IgD-negative memory B cell (primary cell): ENCODE results near the gene RNPS1. TPM values are rescaled to one million over a fixed set of nuclear protein-coding genes. Genes with fewer than 3 reads are reported as not detected.

Source experiments
- H3K27ac Mint-ChIP-seq, 3 donors: one replicate each; pipeline ENCODE4 v1.8.0; 2020 to 2022; ENCODE audit warnings: mild to moderate bottlenecking in 3 of 3, mixed read lengths in 3 of 3, moderate library complexity in 1 of 3
- H3K27me3 Mint-ChIP-seq: one replicate; pipeline ENCODE4 v1.8.0; 2021; ENCODE audit warnings: mixed read lengths
- H3K36me3 Mint-ChIP-seq: one replicate; pipeline ENCODE4 v1.8.0; 2020; ENCODE audit warnings: mild to moderate bottlenecking, mixed read lengths
- H3K4me1 Mint-ChIP-seq, 3 donors: one replicate each; pipeline ENCODE4 v1.8.0; 2020 to 2022; ENCODE audit warnings: mixed read lengths in 3 of 3, mild to moderate bottlenecking in 1 of 3
- H3K4me3 Mint-ChIP-seq, 4 donors: one replicate each; pipeline ENCODE4 v1.8.0; 2020 to 2022; ENCODE audit warnings: mild to moderate bottlenecking in 4 of 4, mixed read lengths in 4 of 4, moderate library complexity in 3 of 4
- H3K9me3 Mint-ChIP-seq, 3 donors: one replicate each; pipeline ENCODE4 v1.8.0; 2020 to 2021; ENCODE audit warnings: mixed read lengths in 3 of 3, mild to moderate bottlenecking in 1 of 3
- polyA plus RNA-seq: library from polyadenylated mRNA; unstranded; fragments of 300-500 nt; fragmentation: Illumina TruSeq; gene quantifications from one replicate; pipeline ENCODE4 v1.2.3, GENCODE V29; 2021

RNPS1 gene
- polyA plus RNA-seq, 1 donor from 2014 or later: 330 TPM

GRCh38 chr16:2209258-2210008 lies 58.5 kb downstream of the RNPS1 start:
- Mint-ChIP-seq H3K27me3 (no peaks in the 10 kb centered on the region), H3K4me3 (no peak overlapping the region), H3K9me3 (no peaks in the 10 kb centered on the region), H3K4me1 (peaks cover 14 to 22% (median 17%) of the 10 kb centered on the region in 3 donors), H3K27ac (no peak overlapping the region), H3K36me3 (no peaks in the 10 kb centered on the region)

- H3K36me3 Mint-ChIP-seq: no peaks in the 10 kb centered on the region
- H3K27ac Mint-ChIP-seq: no peak overlapping the region
- peaks cover 14 to 24% (median 17%) of the 10 kb centered on the region in 3 donors for H3K4me1 Mint-ChIP-seq
- H3K9me3 Mint-ChIP-seq: no peaks in the 10 kb centered on the region
- no peak overlapping the region for H3K4me3 Mint-ChIP-seq
- H3K27me3 Mint-ChIP-seq: no peaks in the 10 kb centered on the region
Observed at GRCh38 chr16:2208772-2209171, 59.2 kb downstream of the RNPS1 start.

GRCh38 chr16:2208308-2208707 lies 59.6 kb downstream of the RNPS1 start:
- Mint-ChIP-seq H3K27ac (peak overlapping the region in 1 of 3 donors; percentile 91), H3K4me3 (peak overlapping the region in 2 of 4 donors; percentile 55 to 83), H3K9me3 (no peaks in the 10 kb centered on the region)

GRCh38 chr16:2207872-2208271 lies 60.1 kb downstream of the RNPS1 start:
- peak overlapping the region in 2 of 3 donors; percentile 59 to 91 for H3K27ac Mint-ChIP-seq
- H3K4me1 Mint-ChIP-seq: peaks cover 9 to 20% (median 12%) of the 10 kb centered on the region in 3 donors
- H3K9me3 Mint-ChIP-seq: no peaks in the 10 kb centered on the region
- H3K4me3 Mint-ChIP-seq: peak overlapping the region in 3 of 4 donors; percentile 83 to 88 (median 86)
- H3K27me3 Mint-ChIP-seq: no peaks in the 10 kb centered on the region
- H3K36me3 Mint-ChIP-seq: no peaks in the 10 kb centered on the region

More at GRCh38 chr16:2208308-2208707, 59.6 kb downstream of the RNPS1 start:
- peaks cover 11 to 22% (median 15%) of the 10 kb centered on the region in 3 donors for H3K4me1 Mint-ChIP-seq
- no peaks in the 10 kb centered on the region for H3K27me3 Mint-ChIP-seq
- no peaks in the 10 kb centered on the region for H3K36me3 Mint-ChIP-seq

- H3K4me1 Mint-ChIP-seq: peaks cover 6 to 15% (median 9%) of the 10 kb centered on the region in 3 donors
- peaks cover 2% of the 10 kb centered on the region for H3K36me3 Mint-ChIP-seq
- no peaks in the 10 kb centered on the region for H3K27me3 Mint-ChIP-seq
- peak overlapping the region in 1 of 3 donors; percentile 95 for H3K27ac Mint-ChIP-seq
- no peaks in the 10 kb centered on the region for H3K9me3 Mint-ChIP-seq
- H3K4me3 Mint-ChIP-seq: peak overlapping the region in 1 of 4 donors; percentile 83
Observed at GRCh38 chr16:2206780-2207433, 61.0 kb downstream of the RNPS1 start.

- Mint-ChIP-seq H3K9me3 (no peaks in the 10 kb centered on the region), H3K4me1 (peaks cover 6 to 15% (median 9%) of the 10 kb centered on the region in 3 donors), H3K27me3 (no peaks in the 10 kb centered on the region), H3K27ac (peak overlapping the region in 2 of 3 donors; percentile 88 to 95), H3K4me3 (peak overlapping the region in 3 of 4 donors; percentile 72 to 89 (median 84)), H3K36me3 (peaks cover 4% of the 10 kb centered on the region)
Observed at GRCh38 chr16:2206420-2206779, 61.5 kb downstream of the RNPS1 start.

- peak overlapping the region; percentile 16 to 95 (median 88) for H3K27ac Mint-ChIP-seq
Observed at GRCh38 chr16:2205967-2206313, 62.0 kb downstream of the RNPS1 start.

GRCh38 chr16:2205104-2205966 lies 62.6 kb downstream of the RNPS1 start, which contains the start of gene MLST8:
TSS of gene MLST8 (plus strand) at chr16:2205454. CDS start at chr16:2206086, 632 bp downstream.
- Mint-ChIP-seq H3K4me3 (peak within 1 kb of the TSS; percentile 72 to 95 (median 84)), H3K27ac (peak within 1 kb of the TSS; percentile 27 to 95 (median 93)), H3K9me3 (no peaks in the 10 kb centered on the region), H3K36me3 (peaks cover 4% of the 10 kb centered on the region), H3K4me1 (peaks cover 6 to 15% (median 9%) of the 10 kb centered on the region in 3 donors), H3K27me3 (peaks cover under 1% of the 10 kb centered on the region)

More at GRCh38 chr16:2205967-2206313, 62.0 kb downstream of the RNPS1 start:
- Mint-ChIP-seq H3K9me3 (no peaks in the 10 kb centered on the region), H3K36me3 (peaks cover 4% of the 10 kb centered on the region), H3K4me3 (peak overlapping the region; percentile 72 to 89 (median 84)), H3K4me1 (peaks cover 6 to 15% (median 9%) of the 10 kb centered on the region in 3 donors), H3K27me3 (no peaks in the 10 kb centered on the region)

GRCh38 chr16:2204416-2205103 lies 63.4 kb downstream of the RNPS1 start:
- H3K27me3 Mint-ChIP-seq: peaks cover 3% of the 10 kb centered on the region
- H3K9me3 Mint-ChIP-seq: no peaks in the 10 kb centered on the region
- H3K4me3 Mint-ChIP-seq: peak overlapping the region; percentile 67 to 95 (median 78)
- H3K4me1 Mint-ChIP-seq: peaks cover 6 to 15% (median 9%) of the 10 kb centered on the region in 3 donors
- peak overlapping the region; percentile 27 to 95 (median 49) for H3K27ac Mint-ChIP-seq
- H3K36me3 Mint-ChIP-seq: peaks cover 4% of the 10 kb centered on the region

Other genes starting within 250 kb of the RNPS1 start
- gene NPW, start 248.3 kb downstream of the RNPS1 start, polyA plus RNA-seq: not detected
- not detected for gene NHERF2, start 241.2 kb downstream of the RNPS1 start, polyA plus RNA-seq
- 35.2 TPM for gene NTHL1, start 220.3 kb downstream of the RNPS1 start, polyA plus RNA-seq
- 30.3 TPM for gene TSC2, start 220.1 kb downstream of the RNPS1 start, polyA plus RNA-seq
- gene PKD1, start 132.2 kb downstream of the RNPS1 start, polyA plus RNA-seq: 7.4 TPM
- gene RAB26, start 119.5 kb downstream of the RNPS1 start, polyA plus RNA-seq: 0.41 TPM
- gene TRAF7, start 112.3 kb downstream of the RNPS1 start, polyA plus RNA-seq: 7.0 TPM
- not detected for gene CASKIN1, start 71.5 kb downstream of the RNPS1 start, polyA plus RNA-seq
- gene MLST8, start 62.7 kb downstream of the RNPS1 start, polyA plus RNA-seq: 44.1 TPM
- 0.35 TPM for gene BRICD5, start 57.3 kb downstream of the RNPS1 start, polyA plus RNA-seq
- gene PGP, start 53.3 kb downstream of the RNPS1 start, polyA plus RNA-seq: 6.4 TPM
- gene E4F1, start 44.5 kb downstream of the RNPS1 start, polyA plus RNA-seq: 23.2 TPM
- gene DNASE1L2, start 31.7 kb downstream of the RNPS1 start, polyA plus RNA-seq: not detected
- gene ECI1, start 16.5 kb downstream of the RNPS1 start, polyA plus RNA-seq: 65.1 TPM
- gene ABCA3, start 72.6 kb upstream of the RNPS1 start, polyA plus RNA-seq: 1.7 TPM
- 5.6 TPM for gene CCNF, start 161.3 kb upstream of the RNPS1 start, polyA plus RNA-seq
- 1.0 TPM for gene TEDC2, start 192.0 kb upstream of the RNPS1 start, polyA plus RNA-seq
- not detected for gene NTN3, start 203.2 kb upstream of the RNPS1 start, polyA plus RNA-seq
- 3.3 TPM for gene TBC1D24, start 207.0 kb upstream of the RNPS1 start, polyA plus RNA-seq
- gene ATP6V0C, start 245.8 kb upstream of the RNPS1 start, polyA plus RNA-seq: 105 TPM